ENCODE data around the gene EVC2.

The EVC2 gene

DNA sequence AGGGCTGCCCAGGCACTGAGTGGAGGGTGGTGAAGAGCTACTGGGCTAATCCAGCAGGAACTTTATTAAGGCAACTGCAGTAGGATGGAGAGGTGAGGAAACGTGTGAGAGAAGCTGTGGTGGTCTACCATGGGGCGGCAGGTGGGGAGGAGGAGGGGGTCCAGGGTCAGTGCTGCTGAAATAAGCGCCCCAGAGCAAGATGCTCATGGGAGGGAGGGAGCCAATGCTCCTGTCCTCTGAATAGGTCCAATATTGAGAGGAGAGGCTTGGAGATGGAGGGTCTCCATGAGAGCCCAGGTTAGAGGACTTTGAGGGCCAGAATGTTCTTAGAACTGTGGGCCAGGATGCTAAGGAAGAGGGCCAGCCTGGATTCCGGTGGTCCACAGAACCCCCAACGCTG, 37.9 kb upstream of the EVC2 start:
- TF ChIP-seq CTCF (IDR thresholded peaks at IDR 0.05; ENCODE audit: low read depth, low read length, missing control alignments) = no peak
- in situ Hi-C loops (cut with HindIII; ENCODE audit: low sequenced_read_pairs) = no loop called here
- H3K4me3 ChIP-seq (ENCODE audit: low read depth, low read length) = no peak overlapping the region
- DNase-seq (ENCODE audit: low read depth) = no peak

DNA sequence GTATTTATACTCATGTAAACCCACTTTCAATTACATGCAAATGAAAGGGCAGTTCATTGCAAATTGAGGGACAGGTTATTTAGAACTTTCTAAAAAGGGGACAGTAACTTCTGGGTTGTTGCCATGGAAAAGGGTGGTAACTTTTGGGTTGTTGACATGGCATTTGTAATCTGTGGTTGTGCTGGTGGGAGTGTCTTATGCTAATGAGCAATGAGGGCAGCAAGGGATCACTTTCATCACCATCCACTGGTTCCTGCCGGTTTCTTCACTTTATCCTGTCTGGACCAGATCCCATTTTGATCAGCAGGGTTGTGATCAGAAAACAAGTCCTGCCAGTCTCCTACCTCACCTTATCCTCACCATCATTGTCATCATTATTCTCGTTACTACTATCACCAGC, 34.6 kb upstream of the EVC2 start:
- no peak for TF ChIP-seq CTCF (IDR thresholded peaks at IDR 0.05; ENCODE audit: low read depth, low read length, missing control alignments)
- no peak overlapping the region for H3K4me3 ChIP-seq (ENCODE audit: low read depth, low read length)
- in situ Hi-C loops (cut with HindIII; ENCODE audit: low sequenced_read_pairs) = no loop called here
- DNase-seq (ENCODE audit: low read depth) = no peak

DNA sequence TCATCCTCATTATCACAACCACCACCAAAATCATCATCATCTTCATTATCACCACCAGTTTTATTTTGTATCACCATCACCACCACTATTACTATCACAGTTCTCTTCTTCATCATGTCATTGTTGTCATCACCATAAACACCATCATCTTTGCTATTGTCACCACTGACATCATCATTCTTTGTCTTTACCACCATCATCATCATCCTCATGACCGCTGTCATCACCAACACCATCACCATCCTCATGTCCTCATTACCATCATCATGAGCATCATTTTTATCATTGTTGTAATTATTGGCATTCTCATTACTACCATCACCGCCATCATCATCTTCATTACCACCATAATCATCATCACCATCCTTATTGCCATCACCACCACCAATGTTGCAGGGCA, 34.0 kb upstream of the EVC2 start:
- TF ChIP-seq CTCF (IDR thresholded peaks at IDR 0.05; ENCODE audit: low read depth, low read length, missing control alignments) = no peak
- no peak overlapping the region for H3K4me3 ChIP-seq (ENCODE audit: low read depth, low read length)
- in situ Hi-C loops (cut with HindIII; ENCODE audit: low sequenced_read_pairs) = no loop called here
- DNase-seq (ENCODE audit: low read depth) = no peak

DNA sequence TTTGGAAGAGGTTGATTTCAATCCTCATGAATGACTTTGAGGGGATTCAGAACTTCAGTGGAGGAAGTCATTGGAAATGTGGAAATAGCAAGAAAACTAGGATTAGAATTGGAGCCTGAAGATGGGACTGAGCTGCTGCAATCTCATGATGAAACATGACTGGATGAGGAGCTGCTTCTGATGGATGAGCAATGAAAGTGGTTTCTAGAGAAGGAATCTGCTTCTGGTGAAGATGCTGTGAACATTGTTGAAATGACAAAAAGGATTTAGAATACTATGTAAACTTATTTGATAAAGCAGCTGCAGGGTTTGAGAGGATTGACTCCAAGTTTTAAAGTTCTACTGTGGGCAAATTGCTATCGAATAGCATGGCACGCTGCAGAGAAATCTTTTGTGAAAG, 29.7 kb upstream of the EVC2 start:
- no peak overlapping the region for H3K4me3 ChIP-seq (ENCODE audit: low read depth, low read length)

DNA sequence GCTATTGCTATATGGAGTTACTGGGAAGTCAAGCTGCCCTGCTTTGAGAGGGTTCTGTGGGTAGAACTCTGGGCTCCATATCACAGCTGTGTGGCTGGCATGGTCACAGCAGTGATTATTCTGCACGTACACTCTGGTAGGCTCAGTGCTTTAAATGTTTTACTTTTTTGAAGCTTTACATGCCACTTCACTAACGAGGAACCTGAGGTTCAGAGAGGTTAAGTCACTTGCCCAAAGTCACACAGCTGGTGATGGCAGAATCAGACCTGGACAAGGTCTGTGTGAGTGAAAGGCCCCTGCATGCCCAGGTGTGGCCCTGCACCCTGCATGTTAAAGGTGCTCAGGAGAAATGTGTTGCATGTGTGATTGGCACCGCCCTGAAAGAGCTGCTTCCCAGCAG, 27.1 kb upstream of the EVC2 start:
- TF ChIP-seq CTCF (IDR thresholded peaks at IDR 0.05; ENCODE audit: low read depth, low read length, missing control alignments) = no peak
- in situ Hi-C loops (cut with HindIII; ENCODE audit: low sequenced_read_pairs) = no loop called here
- DNase-seq (ENCODE audit: low read depth) = no peak
- no peak overlapping the region for H3K4me3 ChIP-seq (ENCODE audit: low read depth, low read length)

More for the DNA sequence above, 29.7 kb upstream of the EVC2 start:
- DNase-seq (ENCODE audit: low read depth) = no peak
- no peak for TF ChIP-seq CTCF (IDR thresholded peaks at IDR 0.05; ENCODE audit: low read depth, low read length, missing control alignments)
- in situ Hi-C loops (cut with HindIII; ENCODE audit: low sequenced_read_pairs) = no loop called here

DNA sequence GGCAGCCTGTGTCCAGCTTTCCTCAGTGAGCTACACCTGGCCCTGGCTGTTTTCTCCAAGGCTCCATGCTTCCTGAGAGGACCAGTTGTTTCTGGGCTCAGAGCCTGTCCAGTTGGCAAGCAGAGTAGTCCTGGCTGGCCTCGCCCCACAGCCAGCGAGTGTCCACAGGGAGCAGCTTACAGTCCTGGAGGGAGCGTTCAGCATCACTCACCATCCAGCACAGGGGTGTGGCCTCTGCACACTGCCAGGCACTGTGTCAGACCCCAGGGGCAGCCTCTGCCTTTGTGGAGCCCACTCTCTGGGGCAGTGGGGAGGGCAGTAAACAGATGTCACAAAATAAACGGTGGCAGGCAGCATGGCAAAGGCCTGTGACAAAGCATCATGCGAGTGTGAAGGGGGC, 26.5 kb upstream of the EVC2 start:
- TF ChIP-seq CTCF (IDR thresholded peaks at IDR 0.05; ENCODE audit: low read depth, low read length, missing control alignments) = no peak
- in situ Hi-C loops (cut with HindIII; ENCODE audit: low sequenced_read_pairs) = no loop called here
- DNase-seq (ENCODE audit: low read depth) = no peak
- H3K4me3 ChIP-seq (ENCODE audit: low read depth, low read length) = no peak overlapping the region

DNA sequence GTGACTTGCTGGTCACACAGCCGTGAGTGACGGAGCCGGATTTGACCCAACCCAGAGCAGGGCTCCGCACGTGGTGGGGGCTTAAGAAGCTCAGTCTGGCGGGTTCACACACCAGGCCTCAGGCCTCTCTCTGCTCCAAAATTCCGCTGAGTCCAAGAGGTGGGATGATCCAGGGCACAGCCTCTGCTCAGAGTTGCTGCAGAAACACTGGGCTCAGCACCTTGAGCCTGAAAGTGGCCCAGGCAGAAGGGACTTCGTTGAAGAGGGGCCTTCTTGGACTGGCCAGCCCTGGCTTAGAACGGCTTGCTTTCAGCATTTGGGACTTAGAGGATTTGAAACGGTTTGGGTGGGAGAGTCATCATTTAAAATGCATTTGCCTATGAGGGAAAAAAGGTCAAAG, 23.8 kb upstream of the EVC2 start:
- in situ Hi-C loops (cut with HindIII; ENCODE audit: low sequenced_read_pairs) = no loop called here
- no peak overlapping the region for H3K4me3 ChIP-seq (ENCODE audit: low read depth, low read length)
- DNase-seq (ENCODE audit: low read depth) = no peak
- no peak for TF ChIP-seq CTCF (IDR thresholded peaks at IDR 0.05; ENCODE audit: low read depth, low read length, missing control alignments)
